HepG2 (cell line): ENCODE data around the gene PLBD2. TPM values are rescaled to one million over a fixed set of nuclear protein-coding genes. Genes with fewer than 3 reads are reported as not detected.

Experiments
- ATF1 ChIP-seq: IDR thresholded peaks from 2 replicates; pipeline ENCODE4 v1.6.1; 2016; ENCODE audit warnings: mild to moderate bottlenecking, control low read depth
- CREB3 ChIP-seq: sonication (generic); formaldehyde crosslinking; IDR thresholded peaks from 2 replicates; pipeline ENCODE4 v1.5.0; 2020; ENCODE audit warnings: missing genetic modification reagents
- MLLT10 ChIP-seq: sonication (generic); formaldehyde crosslinking; IDR thresholded peaks from 2 replicates; pipeline ENCODE4 v1.4.0; 2020; ENCODE audit warnings: missing genetic modification reagents
- PREB ChIP-seq: sonication (generic); formaldehyde crosslinking; IDR thresholded peaks from 2 replicates; pipeline ENCODE4 v1.4.0; 2020; ENCODE audit warnings: missing genetic modification reagents
- ZNF609 ChIP-seq: sonication (generic); formaldehyde crosslinking; IDR thresholded peaks from 2 replicates; pipeline ENCODE4 v1.4.0; 2020; ENCODE audit warnings: mild to moderate bottlenecking, missing genetic modification reagents, borderline replicate concordance
- ZNF776 ChIP-seq: sonication (generic); formaldehyde crosslinking; IDR thresholded peaks from 2 replicates; pipeline ENCODE4 v1.4.0; 2020; ENCODE audit warnings: mild to moderate bottlenecking, missing genetic modification reagents
- polyA plus RNA-seq, 8 experiments: library from polyadenylated mRNA; depleted of rRNA in 3 of 8; stranded (reverse) in 7 of 8; unstranded in 1 of 8; fragments of >200 nt; fragmentation: Illumina TruSeq in 4 of 8; extraction: Trizol in 4 of 8; gene quantifications; 2 replicates each; pipeline versions ENCODE4 v1.2.1 to v1.2.3, GENCODE V29; 2011 to 2016; ENCODE audit warnings: low read depth in 4 of 8, missing spikeins in 1 of 8, mixed read lengths in 1 of 8; ENCODE audit not compliant: insufficient read depth in 1 of 8
- total RNA-seq, 5 experiments: library from RNA; depleted of rRNA; stranded (reverse); fragments of >200 nt; fragmentation: Illumina TruSeq; extraction: Trizol; gene quantifications; 2 replicates each; pipeline ENCODE4 v1.2.3, GENCODE V29; 2016; ENCODE audit warnings: low read depth in 1 of 5
- TF ChIP-seq, protein P1 (sequence below): sonication (generic); formaldehyde crosslinking; IDR thresholded peaks from 2 replicates; pipeline ENCODE4 v1.5.0; 2020; ENCODE audit warnings: mild to moderate bottlenecking, missing genetic modification reagents
- TF ChIP-seq, protein P2 (sequence below): sonication (generic); formaldehyde crosslinking; IDR thresholded peaks from 2 replicates; pipeline ENCODE4 v1.5.0; 2020; ENCODE audit warnings: mild to moderate bottlenecking, missing genetic modification reagents

Gene PLBD2
- total and polyA plus RNA-seq, 2 of the 13 experiments (the other 11 are each of a cell fraction or from before 2014, with no cell fraction given), result 6.7 to 8.5 TPM

GRCh38 chr12:113318900-113319628, 39.3 kb upstream of the PLBD2 start (continued):
- no peak for TF ChIP-seq CREB3 (CRISPR knock-in tag)
- TF ChIP-seq, protein P1, sequence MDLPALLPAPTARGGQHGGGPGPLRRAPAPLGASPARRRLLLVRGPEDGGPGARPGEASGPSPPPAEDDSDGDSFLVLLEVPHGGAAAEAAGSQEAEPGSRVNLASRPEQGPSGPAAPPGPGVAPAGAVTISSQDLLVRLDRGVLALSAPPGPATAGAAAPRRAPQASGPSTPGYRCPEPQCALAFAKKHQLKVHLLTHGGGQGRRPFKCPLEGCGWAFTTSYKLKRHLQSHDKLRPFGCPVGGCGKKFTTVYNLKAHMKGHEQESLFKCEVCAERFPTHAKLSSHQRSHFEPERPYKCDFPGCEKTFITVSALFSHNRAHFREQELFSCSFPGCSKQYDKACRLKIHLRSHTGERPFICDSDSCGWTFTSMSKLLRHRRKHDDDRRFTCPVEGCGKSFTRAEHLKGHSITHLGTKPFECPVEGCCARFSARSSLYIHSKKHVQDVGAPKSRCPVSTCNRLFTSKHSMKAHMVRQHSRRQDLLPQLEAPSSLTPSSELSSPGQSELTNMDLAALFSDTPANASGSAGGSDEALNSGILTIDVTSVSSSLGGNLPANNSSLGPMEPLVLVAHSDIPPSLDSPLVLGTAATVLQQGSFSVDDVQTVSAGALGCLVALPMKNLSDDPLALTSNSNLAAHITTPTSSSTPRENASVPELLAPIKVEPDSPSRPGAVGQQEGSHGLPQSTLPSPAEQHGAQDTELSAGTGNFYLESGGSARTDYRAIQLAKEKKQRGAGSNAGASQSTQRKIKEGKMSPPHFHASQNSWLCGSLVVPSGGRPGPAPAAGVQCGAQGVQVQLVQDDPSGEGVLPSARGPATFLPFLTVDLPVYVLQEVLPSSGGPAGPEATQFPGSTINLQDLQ (CRISPR knock-in tag), result no peak
- TF ChIP-seq ATF1 (CRISPR knock-in tag), result no peak
- no peak for TF ChIP-seq PREB (CRISPR knock-in tag)
- TF ChIP-seq, protein P2, sequence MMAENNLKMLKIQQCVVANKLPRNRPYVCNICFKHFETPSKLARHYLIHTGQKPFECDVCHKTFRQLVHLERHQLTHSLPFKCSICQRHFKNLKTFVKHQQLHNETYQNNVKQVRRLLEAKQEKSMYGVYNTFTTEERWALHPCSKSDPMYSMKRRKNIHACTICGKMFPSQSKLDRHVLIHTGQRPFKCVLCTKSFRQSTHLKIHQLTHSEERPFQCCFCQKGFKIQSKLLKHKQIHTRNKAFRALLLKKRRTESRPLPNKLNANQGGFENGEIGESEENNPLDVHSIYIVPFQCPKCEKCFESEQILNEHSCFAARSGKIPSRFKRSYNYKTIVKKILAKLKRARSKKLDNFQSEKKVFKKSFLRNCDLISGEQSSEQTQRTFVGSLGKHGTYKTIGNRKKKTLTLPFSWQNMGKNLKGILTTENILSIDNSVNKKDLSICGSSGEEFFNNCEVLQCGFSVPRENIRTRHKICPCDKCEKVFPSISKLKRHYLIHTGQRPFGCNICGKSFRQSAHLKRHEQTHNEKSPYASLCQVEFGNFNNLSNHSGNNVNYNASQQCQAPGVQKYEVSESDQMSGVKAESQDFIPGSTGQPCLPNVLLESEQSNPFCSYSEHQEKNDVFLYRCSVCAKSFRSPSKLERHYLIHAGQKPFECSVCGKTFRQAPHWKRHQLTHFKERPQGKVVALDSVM (CRISPR knock-in tag), result no peak
- no peak for TF ChIP-seq ZNF776 (CRISPR knock-in tag)
- TF ChIP-seq MLLT10 (CRISPR knock-in tag), result no peak
- TF ChIP-seq ZNF609, result no peak
